Astrocyte of the spinal cord (primary cell): ENCODE data around the gene CCL11.
A peak's percentile ranks its signal among the peaks of the same experiment; 100 is the strongest.

Source experiments
- DNase-seq: peaks from one replicate; pipeline ENCODE4 v3.0.0; 2011; ENCODE audit warnings: low read depth, low spot score
- H3K4me3 ChIP-seq: 2 replicates; pipeline ENCODE4 v1.5.1; 2011; ENCODE audit warnings: low read depth, mild to moderate bottlenecking, low read length, moderate library complexity
- CTCF ChIP-seq: IDR thresholded peaks from 2 replicates; pipeline ENCODE4 v1.5.1; 2012; ENCODE audit warnings: low read depth, mild to moderate bottlenecking, low read length, inconsistent platforms
- in situ Hi-C: cut with HindIII; loops from 2 replicates; pipeline ENCODE4 v1.10.0; 2017; ENCODE audit warnings: low sequenced_read_pairs

The CCL11 gene

GRCh38 chr17:34251186-34251585, 34.4 kb upstream of the CCL11 start:
- TF ChIP-seq CTCF = no peak
- DNase-seq = no peak
- H3K4me3 ChIP-seq = no peak overlapping the region
- in situ Hi-C loops = no loop called here

GRCh38 chr17:34252095-34252443, 33.5 kb upstream of the CCL11 start:
- no peak overlapping the region for H3K4me3 ChIP-seq
- in situ Hi-C loops = no loop called here

GRCh38 chr17:34252444-34253138, 33.0 kb upstream of the CCL11 start:
- DNase-seq = peak; percentile 85
- in situ Hi-C loops = no loop called here
- H3K4me3 ChIP-seq = no peak overlapping the region
- no peak for TF ChIP-seq CTCF

More at GRCh38 chr17:34252095-34252443, 33.5 kb upstream of the CCL11 start:
- TF ChIP-seq CTCF = no peak
- no peak for DNase-seq

- no peak for DNase-seq
- no peak overlapping the region for H3K4me3 ChIP-seq
- in situ Hi-C loops = no loop called here
- TF ChIP-seq CTCF = no peak
Measured at GRCh38 chr17:34253139-34253525, 32.4 kb upstream of the CCL11 start.

GRCh38 chr17:34254146-34254545, 31.4 kb upstream of the CCL11 start:
- in situ Hi-C loops = no loop called here
- DNase-seq = peak; percentile 64

GRCh38 chr17:34254651-34255380, 30.7 kb upstream of the CCL11 start, which contains the start of gene CCL2:
CCL2 (plus strand) TSS chr17:34255285; CDS start chr17:34255350, 65 bp downstream.
- TF ChIP-seq CTCF = no peak
- peak within 1 kb of the TSS; percentile 38 for H3K4me3 ChIP-seq
- in situ Hi-C loops = no loop called here
- DNase-seq = peak; percentile 71

More at GRCh38 chr17:34254146-34254545, 31.4 kb upstream of the CCL11 start:
- H3K4me3 ChIP-seq = no peak overlapping the region
- no peak for TF ChIP-seq CTCF
